Measurements from ENCODE around the gene SERPING1. TPM values are rescaled to one million over a fixed set of nuclear protein-coding genes. Genes with fewer than 3 reads are reported as not detected.

The SERPING1 gene
- polyA plus RNA-seq, 1 donor (not counting 4 experiments of a cell fraction or from before 2014, with no cell fraction given): 12.8 TPM

GRCh38 chr11:57641011-57641807 is 43.7 kb downstream of the SERPING1 start:
- dilution Hi-C loops (cut with MboI; ENCODE audit: extremely low pct_ligation_motif_present, low sequenced_read_pairs): no loop called here
- no peak overlapping the region for H3K4me2 ChIP-seq (ENCODE audit: control insufficient read depth, extremely low read depth, insufficient read depth, low read depth, low read length)
- no peak overlapping the region for H3K27ac ChIP-seq (ENCODE audit: control insufficient read depth, insufficient read depth, low read length)
- H3K36me3 ChIP-seq (ENCODE audit: control insufficient read depth in 2 of 2, extremely low read depth in 1 of 2, insufficient read depth in 2 of 2, low read length in 2 of 2): peaks cover 4 to 13% of the 10 kb centered on the region in 2 experiments
- no peak overlapping the region for H2AFZ ChIP-seq (ENCODE audit: control insufficient read depth, low read length)
- no peaks in the 10 kb centered on the region for H3K27me3 ChIP-seq (ENCODE audit: control insufficient read depth, extremely low read depth, insufficient read depth, low read length)
- H3K9me1 ChIP-seq (ENCODE audit: control insufficient read depth, extremely low read depth, insufficient read depth, low read length): no peaks in the 10 kb centered on the region
- H3K4me3 ChIP-seq (ENCODE audit: control insufficient read depth in 2 of 3, extremely low read depth in 1 of 3, insufficient read depth in 2 of 3, low read depth in 1 of 3, low read length in 3 of 3): no peak overlapping the region
- TF ChIP-seq EZH2 (IDR thresholded peaks at IDR 0.05; ENCODE audit: low read length): no peak
- peak; percentile 49 to 69 (median 53) for TF ChIP-seq CTCF (optimal IDR thresholded peaks at IDR 0.05 in 1 of 3, IDR thresholded peaks at IDR 0.05 in 1 of 3, conservative IDR thresholded peaks at IDR 0.05 in 1 of 3; ENCODE audit: extremely low read depth in 1 of 3, insufficient read depth in 2 of 3, low read length in 3 of 3)
- H3K79me2 ChIP-seq (ENCODE audit: control insufficient read depth, insufficient read depth, low read length): peaks cover 34% of the 10 kb centered on the region
- H3K4me1 ChIP-seq (ENCODE audit: control insufficient read depth, extremely low read depth, insufficient read depth, low read length): peaks cover 33% of the 10 kb centered on the region
- H4K20me1 ChIP-seq (ENCODE audit: control insufficient read depth, extremely low read depth, insufficient read depth, low read length): peaks cover 14% of the 10 kb centered on the region
- DNase-seq (ENCODE audit: low read depth, low spot score) (no peak), FAIRE-seq (peak; percentile 71)
- no peak overlapping the region for H3K9ac ChIP-seq (ENCODE audit: control insufficient read depth, extremely low read depth, insufficient read depth, low read length)
- H3K9me3 ChIP-seq (ENCODE audit: control insufficient read depth, low read depth, low read length): no peaks in the 10 kb centered on the region

GRCh38 chr11:57643802-57644201 is 46.3 kb downstream of the SERPING1 start:
- Histone ChIP-seq H3K4me3 (ENCODE audit: control insufficient read depth in 2 of 3, extremely low read depth in 1 of 3, insufficient read depth in 2 of 3, low read depth in 1 of 3, low read length in 3 of 3) (no peak overlapping the region), H4K20me1 (ENCODE audit: control insufficient read depth, extremely low read depth, insufficient read depth, low read length) (peaks cover 22% of the 10 kb centered on the region), H3K9me1 (ENCODE audit: control insufficient read depth, extremely low read depth, insufficient read depth, low read length) (no peaks in the 10 kb centered on the region), H2AFZ (ENCODE audit: control insufficient read depth, low read length) (no peak overlapping the region), H3K36me3 (ENCODE audit: control insufficient read depth in 2 of 2, extremely low read depth in 1 of 2, insufficient read depth in 2 of 2, low read length in 2 of 2) (peaks cover 4 to 13% of the 10 kb centered on the region in 2 experiments), H3K9ac (ENCODE audit: control insufficient read depth, extremely low read depth, insufficient read depth, low read length) (no peak overlapping the region), H3K79me2 (ENCODE audit: control insufficient read depth, insufficient read depth, low read length) (peaks cover 26% of the 10 kb centered on the region), H3K9me3 (ENCODE audit: control insufficient read depth, low read depth, low read length) (no peaks in the 10 kb centered on the region), H3K4me2 (ENCODE audit: control insufficient read depth, extremely low read depth, insufficient read depth, low read depth, low read length) (no peak overlapping the region), H3K27ac (ENCODE audit: control insufficient read depth, insufficient read depth, low read length) (no peak overlapping the region), H3K4me1 (ENCODE audit: control insufficient read depth, extremely low read depth, insufficient read depth, low read length) (peaks cover 48% of the 10 kb centered on the region), H3K27me3 (ENCODE audit: control insufficient read depth, extremely low read depth, insufficient read depth, low read length) (peaks cover 22% of the 10 kb centered on the region)
- FAIRE-seq: no peak
- no peak for DNase-seq (ENCODE audit: low read depth, low spot score)
- dilution Hi-C loops (cut with MboI; ENCODE audit: extremely low pct_ligation_motif_present, low sequenced_read_pairs): no loop called here
- TF ChIP-seq CTCF (optimal IDR thresholded peaks at IDR 0.05 in 1 of 3, IDR thresholded peaks at IDR 0.05 in 1 of 3, conservative IDR thresholded peaks at IDR 0.05 in 1 of 3; ENCODE audit: extremely low read depth in 1 of 3, insufficient read depth in 2 of 3, low read length in 3 of 3) (no peak), EZH2 (IDR thresholded peaks at IDR 0.05; ENCODE audit: low read length) (no peak)

All from keratinocyte (primary cell).